Limb (tissue), 2 donors: Measurements from ENCODE around the gene NADK.

Source experiments
- DNase-seq, 2 donors: peaks; one replicate each; pipeline ENCODE4 v3.0.0-alpha.2; 2016; ENCODE audit errors: extremely low spot score in 2 of 2

The NADK gene

DNA sequence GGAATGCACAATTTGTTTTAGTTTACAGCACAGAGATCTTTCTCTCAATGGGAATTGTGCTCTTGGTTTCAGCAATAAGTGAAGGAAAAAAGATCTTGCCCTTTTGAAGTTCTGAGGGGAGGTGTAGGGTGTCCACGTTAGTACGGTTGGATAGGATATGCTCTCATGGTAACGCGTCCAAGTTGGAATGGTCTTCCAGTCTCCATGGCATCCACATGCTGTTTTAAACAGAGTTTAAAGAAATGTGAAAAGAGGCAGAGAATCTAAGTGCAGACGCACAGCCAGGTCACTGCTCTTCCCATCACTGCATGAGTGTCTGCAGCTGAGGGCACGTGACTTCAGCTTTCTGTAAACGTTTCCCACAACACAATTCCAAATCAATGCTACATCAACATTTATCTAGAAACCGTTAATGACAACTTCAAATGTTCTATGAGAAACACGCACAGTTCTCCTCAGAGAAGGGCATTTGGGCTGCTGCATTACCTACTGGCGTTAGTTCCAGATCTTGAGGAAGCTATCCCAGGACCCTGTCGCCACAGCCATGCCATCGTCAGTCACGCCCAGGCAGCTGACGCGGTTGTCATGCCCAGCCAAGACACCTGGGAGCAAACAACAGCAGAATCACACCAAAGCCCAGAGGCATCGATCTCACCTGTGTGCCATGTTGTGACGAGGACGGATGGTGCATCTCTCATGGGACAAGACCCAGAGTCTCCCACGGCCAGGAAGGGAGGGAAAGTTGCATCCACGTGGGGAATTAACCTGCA, 8.8 kb upstream of the NADK start:
- DNase-seq = no peak

DNA sequence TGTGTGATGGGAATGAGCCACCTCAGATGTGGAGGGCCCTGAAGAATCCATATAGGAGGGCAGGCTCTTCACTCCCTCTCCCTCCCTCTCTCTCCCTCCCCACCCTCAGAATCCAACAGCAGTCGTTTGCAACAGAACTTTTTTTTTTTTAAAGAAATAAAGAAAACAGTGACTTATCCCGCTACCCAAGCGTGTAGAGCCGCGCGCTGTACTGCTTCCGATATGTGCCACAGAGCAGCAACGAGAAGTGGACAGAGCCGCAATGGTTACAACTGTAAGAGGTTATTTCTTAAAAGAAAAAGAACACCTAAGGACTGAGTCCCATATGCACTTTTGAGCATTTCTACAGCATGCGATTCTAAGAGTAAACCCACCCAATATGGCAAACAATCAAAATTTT, 7.4 kb upstream of the NADK start:
- no peak for DNase-seq

DNA sequence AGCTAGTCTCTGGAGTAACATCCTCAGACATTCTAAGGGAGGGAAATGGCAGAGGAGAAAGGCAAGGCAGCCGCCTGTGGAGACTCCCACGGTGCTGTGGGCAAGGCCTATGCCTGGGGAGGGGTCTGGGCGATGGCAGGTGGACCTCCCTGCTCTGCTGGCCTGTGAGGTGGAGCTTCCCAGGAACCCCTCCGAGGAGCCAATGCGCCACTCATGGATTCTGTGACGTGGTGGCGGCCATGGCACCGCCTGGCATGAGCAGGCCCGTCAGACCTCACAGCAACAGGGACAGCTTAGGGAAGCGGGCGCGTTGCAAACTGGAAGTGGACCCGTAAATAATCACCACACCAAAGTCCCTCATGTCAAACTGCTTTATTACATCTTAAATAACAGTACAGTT, 6.7 kb upstream of the NADK start:
- DNase-seq = no peak

DNA sequence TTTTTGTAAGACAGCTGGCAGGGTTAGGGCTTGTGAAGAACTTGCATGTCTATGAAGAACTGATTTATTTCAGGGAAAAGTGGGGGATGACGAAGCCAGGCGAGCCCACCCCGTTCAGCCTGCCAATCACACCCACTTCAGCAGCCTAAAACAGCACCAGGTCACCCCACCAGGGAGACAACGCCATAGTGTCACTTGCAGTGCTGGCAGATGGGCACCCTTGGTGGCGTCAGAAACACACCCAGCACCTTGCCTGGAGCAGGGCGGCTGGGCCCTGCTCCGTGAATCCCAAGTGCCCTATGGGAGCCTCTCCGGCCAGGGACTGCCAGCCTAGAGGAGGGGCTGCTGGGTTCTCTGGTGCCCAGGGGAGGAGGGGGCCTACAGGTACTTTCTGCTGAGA, 5.0 kb upstream of the NADK start:
- peak in 1 of 2 donors; percentile 38 for DNase-seq

DNA sequence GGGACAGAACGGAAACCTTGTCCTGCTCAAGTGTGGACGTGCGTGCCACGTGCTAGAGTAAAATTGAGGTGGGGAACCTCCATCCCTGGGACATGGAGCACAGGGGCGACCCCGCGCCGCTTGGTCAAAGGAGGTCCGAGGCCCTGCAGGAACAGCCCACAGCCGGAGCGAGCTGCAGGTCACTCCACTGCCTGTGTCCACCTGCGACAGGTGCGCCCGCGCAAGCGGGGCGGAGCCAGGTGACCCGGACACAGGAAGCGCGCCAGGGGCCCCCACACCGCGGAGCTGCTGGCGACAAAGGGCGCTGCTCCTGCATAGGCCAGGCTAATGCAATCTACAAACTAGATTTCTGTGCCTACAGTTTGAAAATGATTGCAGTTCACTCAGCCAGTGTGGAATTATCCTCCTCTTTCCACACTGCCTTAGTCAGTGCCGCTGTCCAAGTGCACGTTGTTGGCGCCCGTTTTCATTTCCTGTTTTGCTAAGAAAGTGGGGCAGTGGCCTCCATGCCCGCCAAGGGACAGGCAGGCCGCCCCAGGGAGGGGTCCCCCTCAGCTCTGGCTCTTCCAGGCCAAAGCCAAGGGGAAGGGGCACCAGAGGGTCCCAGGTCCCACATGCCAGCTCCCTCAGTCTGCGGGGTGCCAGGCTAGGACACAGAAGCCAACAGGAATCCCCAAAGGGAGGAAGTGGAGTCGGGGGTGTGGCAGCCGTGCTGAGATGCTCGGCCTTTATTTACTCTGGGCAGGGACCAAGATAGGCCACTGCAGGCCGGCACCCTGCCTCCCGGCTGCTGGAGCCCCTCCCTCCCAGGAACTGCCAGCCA, 4.3 kb upstream of the NADK start:
- no peak for DNase-seq

DNA sequence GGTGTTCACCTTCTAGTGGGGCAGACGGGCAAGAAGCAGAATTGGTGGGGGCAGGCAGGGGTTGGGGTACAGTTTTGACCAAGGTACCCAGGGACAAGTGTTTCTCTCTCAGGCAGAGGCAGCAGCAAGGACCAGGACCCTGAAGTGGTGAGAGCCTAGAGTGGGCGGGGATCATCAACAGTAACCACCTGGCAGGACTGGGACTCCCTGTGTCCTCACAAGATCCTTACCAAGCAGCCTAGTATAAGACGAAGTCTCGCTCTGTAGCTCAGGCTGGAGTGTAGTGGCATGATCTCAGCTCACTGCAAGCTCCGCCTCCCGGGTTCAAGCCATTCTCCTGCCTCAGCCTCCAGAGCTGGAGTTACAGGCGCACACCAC, 3.2 kb upstream of the NADK start:
- no peak for DNase-seq

DNA sequence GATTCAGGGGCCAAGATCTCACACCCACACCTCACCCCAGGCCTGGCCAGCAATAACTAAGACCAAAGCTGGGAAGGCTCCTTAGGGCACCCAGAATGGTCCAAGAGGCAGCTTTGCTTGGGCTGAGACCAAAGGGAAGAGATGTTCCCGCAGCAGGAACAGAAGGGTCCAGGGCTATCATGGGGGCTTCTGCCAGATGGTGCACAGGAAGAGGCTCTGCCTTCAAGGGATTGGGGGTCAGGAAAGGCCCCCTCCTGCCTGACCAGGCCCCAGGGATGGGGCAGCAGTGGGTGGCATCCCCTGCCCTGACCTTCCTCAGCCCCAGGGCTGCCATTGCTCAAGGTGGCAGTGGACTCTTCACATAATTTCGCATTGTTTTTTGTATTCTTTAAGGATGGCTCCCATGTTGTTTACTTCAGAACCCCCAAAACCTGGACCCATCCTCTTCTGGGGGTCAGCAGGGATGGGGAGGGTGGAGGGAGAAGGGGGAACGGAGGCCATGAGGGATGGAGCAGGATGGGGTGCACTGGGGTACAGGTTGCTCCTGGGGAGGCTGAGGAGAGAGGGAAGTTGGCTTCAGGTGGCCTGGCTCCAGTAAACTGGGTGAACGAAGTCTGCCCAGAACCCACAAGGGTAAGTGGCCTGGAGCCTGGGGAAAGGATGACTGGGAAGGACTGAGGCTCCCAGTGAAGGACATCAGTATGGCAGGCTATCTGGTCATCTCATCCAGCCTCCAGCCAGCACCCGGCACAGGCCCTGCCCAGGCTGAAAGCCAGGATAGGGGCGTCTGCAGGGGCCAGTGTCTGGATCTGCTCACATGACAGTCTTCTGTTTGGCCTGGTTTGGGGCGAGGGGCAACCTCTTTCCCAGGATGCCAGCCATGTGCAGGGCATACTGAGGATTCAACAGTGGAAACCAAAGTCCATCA, 2.6 kb upstream of the NADK start:
- DNase-seq = no peak

DNA sequence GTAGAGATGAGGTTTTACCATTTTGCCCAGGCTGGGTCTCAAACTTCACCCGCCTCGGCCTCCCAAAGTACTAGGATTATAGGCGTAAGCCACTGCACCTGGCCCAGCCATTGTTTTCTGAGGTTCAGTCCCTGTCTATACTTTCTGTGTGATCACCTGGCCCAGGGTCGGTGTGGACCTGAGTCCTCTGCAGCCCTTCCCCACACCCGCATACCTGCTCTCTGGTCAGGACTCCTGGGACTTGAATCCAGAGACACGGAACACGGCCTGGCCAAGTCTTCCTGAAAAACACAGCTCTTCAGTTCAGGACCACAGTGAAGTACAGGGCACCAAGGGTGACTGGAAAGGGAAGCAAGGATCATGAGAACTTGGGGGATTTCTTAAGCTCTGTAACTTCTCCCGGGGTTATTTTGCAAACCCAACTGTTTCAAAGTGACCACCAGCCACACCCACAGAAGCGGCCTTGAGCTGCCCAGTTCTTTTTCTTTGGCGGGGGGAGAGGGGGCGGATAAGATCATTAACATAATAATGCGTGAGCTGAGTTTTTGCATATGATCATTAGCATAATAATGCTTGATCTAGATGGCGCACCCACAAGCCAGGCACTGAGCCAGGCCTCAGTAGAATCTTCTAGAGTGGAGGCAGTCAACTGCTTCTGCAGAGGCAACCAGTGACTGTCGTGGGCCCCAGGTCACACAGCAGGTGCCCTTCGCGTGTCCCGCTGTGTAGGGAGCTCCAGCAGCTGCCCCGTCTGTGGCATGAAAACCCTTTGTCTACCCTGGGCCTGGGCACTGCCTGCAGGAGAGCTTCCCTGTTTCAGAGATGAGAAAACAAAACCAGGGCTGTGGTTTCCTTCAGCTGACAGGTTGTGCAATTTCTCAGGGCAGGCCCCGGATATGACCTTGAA, 1.7 kb upstream of the NADK start:
- DNase-seq = no peak

DNA sequence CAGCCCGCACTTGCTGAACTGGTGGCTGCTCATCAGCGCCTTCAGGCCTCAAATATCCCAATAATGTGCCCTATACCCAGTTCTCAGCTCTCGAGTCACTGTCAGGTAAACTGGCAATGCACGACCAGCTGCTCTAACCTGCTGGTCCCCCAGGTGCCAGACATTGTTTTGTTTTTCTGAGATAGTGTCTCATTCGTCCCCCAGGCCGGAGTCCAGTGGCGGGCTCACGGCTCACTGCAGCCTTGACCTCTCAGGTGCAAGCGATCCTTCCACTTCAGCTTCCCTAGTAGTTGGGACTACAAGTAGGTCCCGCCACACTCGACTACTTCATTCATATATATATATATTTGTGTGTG, 1.0 kb upstream of the NADK start:
- DNase-seq = no peak

DNA sequence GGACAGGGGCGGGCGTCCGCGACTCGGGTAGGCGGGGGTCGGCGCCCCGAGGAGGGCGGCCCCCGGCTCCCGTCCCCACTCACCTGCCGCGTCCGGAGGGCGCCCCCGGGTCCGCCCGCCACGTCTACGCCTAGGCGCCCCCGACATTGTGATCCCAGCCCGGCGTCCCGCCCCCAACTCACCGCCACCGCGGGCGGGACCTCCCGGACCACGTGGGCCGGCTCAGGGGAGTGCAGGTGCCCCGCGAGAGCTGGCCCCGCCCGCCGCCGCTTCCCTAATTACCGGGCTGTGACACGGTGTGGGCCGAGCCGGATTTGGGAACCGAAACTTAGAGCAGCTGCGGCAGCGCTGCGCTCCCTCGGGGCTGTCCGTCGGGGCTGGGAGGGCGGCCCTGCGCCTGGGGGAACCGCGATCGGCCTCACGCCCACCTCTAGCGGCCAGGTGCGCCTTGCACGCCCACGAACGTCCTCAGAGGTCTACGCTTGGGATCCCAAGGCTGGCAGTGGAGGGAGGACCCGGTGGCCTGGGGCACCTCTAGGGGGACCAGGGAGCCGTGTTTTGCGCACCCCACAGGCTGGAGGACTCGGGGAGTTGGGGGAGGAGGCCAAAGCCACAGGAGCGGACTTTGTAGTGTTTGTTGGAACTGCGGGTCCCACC, 521 bp upstream of the NADK start:
- DNase-seq = peak in 1 of 2 donors; percentile 65

DNA sequence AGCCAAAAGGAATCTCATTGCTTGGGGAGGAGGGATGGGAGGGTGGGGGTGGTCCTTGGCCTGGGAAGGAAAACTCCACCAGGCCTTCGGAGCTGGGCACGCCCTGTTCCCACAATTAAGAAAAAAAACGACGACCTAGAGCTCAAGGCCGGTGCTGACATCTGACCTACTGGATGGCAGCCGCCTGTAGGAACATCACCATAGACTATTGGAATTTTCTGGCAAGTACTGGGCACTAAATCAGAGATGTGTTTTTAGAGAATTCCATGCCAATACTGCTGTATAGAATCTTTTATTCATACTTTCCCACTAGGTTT, 729 bp downstream of the NADK start:
- peak in 1 of 2 donors; percentile 51 for DNase-seq

DNA sequence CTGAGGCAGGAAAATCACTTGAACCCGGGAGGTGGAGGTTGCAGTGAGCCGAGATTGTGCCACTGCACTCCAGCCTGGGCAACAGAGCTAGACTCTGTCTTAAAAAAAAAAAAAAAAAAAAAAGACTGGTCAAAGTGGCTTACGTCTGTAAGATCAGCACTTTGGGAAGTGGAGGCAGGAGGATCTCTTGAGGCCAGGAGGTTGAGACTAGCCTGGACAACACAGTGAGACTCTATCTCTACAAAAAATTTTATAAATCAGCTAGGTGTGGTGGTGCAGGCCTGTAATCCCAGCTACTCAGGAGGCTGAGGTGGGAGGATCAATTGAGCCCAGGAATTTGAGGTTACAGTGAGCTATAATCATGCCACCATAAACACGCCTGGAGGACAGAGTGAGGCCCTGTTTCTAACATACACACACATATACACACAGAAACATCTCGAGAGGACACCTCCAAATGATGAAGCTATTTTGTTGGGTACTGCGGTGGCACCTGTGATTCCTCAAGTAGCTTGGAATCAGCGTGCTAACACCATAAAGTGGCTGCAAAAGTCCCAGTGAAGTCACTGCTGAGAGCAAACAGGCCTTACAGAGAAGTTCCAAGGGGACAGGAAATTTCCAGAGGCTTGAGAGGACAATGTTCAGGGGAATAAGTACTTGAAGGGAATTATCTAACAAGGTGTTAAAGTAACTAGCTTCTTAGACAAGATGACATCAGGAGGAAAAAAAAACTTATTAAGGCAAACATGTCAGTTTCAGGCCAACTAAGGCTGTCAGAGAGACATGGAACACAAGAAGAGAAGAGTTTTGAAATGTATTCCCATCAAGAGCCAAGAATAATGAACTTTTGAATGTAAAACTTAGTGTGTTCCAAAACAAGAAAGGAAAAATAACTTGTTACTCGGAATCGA, 1.3 kb downstream of the NADK start:
- no peak for DNase-seq

DNA sequence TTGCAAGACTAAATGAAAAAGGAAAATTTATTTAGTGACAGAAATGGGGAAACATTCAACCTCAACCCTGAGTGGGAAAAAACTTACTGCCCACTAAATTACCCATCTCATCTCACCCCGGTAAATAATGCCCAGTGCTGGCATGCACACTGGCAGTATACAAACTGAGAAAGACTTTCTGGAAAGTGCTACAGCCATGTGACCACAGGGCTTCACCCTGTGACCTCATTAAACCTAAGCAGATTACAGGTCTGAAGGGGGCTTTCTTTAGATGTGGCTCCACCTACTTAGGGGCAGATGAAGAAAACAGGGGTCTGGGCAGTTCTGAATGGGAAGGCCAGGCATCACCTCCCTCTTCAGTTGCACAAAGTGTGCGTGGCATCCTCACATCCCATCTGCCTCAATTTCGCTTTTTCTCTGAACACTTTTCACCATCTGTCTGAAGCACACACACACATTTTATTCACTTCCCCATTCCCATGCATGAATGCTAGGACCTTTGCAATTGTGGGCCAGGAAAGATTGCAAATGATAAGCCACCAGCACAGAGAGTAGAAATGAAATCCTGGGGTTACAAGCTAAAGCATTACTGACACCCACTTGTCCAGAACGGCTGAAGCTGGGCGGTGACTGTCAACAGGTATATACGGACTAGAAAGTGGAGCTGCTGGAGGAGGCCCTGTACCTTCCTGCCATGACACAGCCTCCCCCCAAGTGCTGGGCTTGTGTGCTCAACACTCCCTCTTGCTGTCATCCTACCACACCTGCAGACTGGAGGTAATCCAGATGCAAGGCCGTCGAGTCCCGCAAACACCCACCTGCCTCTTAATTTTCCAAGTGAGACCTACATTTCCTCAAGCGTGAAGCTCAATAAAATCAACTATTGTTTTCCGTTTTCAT, 2.7 kb downstream of the NADK start:
- DNase-seq = no peak

DNA sequence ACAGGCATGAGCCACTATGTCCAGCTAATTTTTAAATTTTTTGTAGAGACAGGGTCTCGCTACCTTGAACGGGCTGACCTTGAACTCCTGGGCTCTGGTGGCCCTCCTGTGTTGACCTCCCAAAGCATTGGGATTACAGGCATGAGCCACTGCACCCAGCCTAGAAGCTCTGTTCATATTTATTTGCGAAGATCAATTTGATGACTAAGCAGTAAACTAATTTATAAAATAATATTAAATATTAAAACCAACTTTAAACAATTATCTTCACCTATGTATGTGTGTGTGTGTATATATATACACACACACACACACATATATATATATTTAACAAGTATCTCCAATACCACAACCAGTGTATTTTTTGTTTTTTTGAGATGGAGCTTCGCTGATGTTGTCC, 4.4 kb downstream of the NADK start:
- DNase-seq = no peak

DNA sequence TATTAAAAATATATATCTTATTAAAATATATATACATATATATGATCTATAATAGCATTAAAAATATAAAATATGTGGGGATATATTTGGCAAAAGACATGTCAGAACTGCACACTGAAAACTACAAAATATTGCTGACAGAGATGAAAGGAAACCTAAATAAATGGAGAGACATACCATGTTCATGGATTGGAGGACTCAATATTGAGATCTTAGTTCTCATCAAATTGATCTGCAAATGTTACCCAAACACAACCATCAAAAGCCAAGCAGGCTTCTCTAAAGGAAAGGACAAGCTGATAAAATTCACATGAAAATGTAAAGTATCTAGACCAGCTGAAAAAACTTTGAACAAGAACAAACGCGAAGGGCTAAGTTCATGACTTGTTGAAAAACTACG, 7.2 kb downstream of the NADK start:
- no peak for DNase-seq

DNA sequence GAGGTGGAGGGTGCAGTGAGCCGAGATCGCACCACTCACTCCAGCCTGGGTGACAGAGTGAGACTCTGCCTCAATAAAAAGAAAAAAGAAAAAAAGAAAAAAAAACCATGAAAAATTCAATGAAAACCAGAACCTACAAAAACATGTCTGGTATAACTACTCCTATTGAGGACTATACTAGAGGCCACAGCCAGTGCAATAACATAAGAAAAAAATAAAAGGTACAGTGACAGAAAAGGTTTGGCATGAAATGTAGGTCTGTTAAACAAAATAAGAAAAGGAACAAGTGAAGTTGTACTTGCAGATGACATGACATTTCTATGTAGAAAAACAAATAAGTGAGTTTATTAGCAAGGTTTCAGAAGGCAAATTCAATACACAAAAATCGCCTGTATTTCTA, 8.2 kb downstream of the NADK start:
- no peak for DNase-seq

DNA sequence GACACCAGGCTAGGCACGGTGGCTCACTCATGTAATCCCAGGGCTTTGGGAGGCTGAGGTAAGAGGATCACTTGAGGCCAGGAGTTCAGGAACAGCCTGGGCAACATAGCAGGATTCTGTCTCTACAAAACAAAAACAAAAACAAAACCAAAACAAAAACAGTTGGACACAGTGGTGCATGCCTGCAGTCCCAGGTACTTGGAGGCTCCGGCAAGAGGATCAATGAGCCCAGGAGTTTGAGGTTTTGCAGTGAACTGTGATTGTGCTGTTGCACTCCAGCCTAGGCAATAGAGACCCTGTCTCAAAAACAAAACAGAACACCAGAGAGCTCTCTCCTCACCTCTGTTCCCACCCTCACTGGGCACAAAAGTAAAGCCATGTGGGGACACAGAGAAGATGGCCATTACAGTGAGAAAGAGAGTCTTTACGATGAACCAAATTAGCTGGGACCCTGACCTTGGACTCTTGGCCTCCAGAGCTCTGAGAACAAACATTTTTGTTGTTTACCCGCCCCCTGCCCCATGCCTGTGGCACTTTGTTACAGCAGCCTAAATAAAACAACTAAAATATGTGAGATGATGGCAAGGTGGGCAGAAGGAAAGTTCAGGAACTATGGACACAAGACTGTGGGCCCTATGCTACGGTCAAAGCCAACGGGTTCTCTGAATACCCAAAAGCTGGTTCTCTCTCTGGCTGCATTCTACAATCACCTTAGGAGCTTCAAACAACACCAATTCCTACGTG, 9.8 kb downstream of the NADK start:
- no peak for DNase-seq
